HG03095 (cell line): ENCODE results near the gene GMPR.

Experiments
- ATAC-seq: cut with Tn5 transposase; IDR thresholded peaks from one replicate; pipeline ENCODE4 v1.9.1; 2021; ENCODE audit warnings: moderate library complexity; ENCODE audit not compliant: unreplicated experiment

Gene GMPR

GRCh38 chr6:16324606-16325225 is 86.3 kb downstream of the GMPR start:
- no peak for ATAC-seq

- ATAC-seq: no peak
Observed at GRCh38 chr6:16326531-16326930, 88.1 kb downstream of the GMPR start.

- no peak for ATAC-seq
Observed at GRCh38 chr6:16326971-16327776, 88.8 kb downstream of the GMPR start.

DNA sequence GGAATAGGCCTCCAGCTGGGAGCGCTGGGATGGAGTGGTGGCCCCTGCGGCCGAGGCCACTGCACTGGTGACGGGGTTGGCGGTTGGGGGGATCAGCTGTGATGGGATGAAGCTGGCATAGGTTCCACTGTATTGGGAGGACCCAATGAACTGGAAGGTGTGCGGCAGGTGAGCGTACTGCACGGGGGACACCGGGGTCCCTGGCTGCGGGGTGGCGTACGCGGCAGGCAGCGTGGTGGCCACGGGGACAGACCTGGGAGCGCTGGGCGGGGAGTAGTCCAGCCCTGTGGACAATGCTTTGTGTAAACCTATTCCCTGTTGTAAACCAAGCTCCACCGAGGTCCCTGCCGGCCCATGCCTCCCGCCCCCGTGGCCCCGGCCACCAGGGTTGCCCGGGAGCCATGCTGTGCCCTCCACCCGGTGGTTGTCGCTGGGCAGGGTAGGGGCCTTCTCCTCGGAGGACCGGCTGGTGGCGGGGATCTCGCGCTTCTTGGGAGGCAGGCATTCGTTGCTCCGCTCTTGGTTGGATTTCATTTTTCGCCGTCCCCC is 89.5 kb downstream of the GMPR start:
- ATAC-seq: no peak

DNA sequence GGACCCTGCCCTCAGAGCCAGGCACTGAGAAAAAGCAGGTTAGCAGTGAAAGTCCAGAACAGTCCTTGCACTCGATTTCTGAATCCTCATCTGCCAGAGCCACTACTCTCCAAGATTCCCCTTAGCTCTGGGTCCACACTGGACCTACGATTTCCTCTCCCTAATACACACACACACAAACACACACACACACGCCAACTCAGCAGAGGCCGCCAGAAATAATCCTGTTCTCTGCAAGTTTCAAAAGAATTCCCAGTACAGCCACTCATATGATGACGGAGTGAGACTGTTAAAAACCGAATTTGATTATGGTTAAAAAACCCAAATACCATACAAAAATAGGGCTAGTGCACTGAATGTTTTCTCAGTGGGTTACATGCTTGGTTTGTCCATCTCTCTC is 90.8 kb downstream of the GMPR start:
- peak; percentile 40 for ATAC-seq

DNA sequence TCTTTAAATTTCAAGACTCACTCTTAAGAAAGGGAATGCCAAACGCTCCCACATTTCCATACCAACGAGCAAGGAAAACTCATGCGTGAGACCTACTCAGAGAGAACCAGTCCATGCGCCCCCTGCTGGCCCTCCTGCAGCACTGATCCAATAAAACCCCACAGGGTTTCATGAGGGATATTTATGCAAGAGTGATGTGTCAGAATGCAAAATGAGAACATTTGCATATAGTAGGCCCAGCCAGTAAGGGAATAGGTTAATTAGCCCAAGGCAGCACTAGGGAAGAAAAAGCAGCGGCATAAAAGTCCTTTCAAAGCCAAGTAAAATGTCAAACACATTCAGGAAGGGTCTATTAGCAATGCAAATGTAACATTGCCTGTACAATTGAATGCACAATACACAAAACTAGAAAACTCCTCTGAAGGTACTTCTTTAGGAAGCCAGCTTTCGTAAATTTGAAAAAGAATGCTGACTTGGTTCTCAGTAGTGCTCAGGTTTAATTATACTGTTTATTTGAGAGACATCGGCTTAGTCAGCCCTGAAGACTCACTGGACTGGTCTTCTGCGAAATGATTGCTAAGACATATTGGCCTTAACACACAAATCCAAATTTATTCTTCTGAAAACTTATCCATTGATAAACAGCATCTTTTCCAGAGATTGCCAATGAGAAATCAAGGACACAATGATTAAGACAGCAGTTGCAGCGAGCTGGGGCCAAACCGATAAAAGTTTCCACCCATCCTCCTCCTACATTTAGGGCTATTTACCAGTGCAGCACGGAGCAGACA is 93.2 kb downstream of the GMPR start:
- no peak for ATAC-seq

- peak; percentile 82 for ATAC-seq
Observed at GRCh38 chr6:16332175-16332542, 93.8 kb downstream of the GMPR start.

- no peak for ATAC-seq
Observed at GRCh38 chr6:16333580-16333979, 95.2 kb downstream of the GMPR start.

DNA sequence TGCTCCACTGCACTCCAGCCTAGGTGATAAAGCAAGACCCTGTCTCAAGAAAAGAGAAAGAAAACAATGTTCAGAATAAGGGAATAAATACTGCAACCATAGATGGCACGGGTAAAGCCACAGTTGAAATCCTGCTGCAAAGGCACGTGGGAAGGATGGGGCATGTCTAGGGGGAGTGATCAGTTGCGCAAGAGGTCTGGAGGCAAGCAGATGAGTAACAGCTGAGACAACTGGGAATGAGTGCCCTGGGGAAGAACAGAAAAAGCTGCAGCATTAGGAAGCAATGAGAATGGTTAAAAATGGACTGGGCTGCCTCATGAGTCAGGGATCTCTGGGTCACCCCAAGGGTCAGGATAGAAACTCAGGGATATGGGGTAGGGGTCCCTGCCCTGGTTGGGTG is 96.3 kb downstream of the GMPR start:
- ATAC-seq: no peak

DNA sequence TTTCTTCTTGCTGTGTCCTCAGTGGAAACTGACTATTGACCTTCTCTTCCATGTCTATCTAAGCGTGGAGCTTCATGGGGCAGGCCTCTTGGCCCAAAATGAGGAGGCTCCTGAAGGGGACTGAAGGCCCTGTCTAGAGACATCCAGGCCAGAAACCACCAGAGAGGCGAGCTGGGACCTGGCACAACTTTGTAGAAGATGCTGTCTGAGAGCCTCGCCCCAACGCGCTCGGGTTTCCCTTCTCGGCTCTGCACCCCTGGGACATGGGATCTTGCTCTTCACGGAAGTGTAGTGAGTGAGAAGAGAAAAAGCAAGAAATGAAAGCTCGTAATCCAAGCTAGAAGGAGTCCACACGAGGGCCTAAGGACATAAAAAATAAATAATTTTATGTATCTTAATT is 96.8 kb downstream of the GMPR start:
- no peak for ATAC-seq

- no peak for ATAC-seq
Observed at GRCh38 chr6:16336056-16336818, 97.8 kb downstream of the GMPR start.

GRCh38 chr6:16336911-16337294 is 98.5 kb downstream of the GMPR start:
- no peak for ATAC-seq

GRCh38 chr6:16337295-16337975 is 99.0 kb downstream of the GMPR start:
- no peak for ATAC-seq

- no peak for ATAC-seq
Observed at GRCh38 chr6:16338577-16339264, 100.3 kb downstream of the GMPR start.

DNA sequence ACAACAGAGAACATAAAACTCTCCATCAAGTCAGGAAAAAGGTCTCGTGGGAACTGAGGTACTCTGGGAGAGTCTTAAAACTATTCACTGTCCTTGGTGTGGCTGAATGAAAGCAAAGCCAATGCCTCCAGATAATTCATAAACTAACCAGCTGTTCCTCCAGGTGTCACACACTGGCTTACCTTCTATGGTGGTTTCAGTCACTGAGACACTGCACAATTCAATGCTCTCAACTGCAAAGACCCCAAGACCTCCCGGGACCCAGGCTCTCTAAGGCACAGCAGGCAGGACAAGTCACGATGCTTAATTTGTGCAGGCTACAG is 100.8 kb downstream of the GMPR start:
- no peak for ATAC-seq

DNA sequence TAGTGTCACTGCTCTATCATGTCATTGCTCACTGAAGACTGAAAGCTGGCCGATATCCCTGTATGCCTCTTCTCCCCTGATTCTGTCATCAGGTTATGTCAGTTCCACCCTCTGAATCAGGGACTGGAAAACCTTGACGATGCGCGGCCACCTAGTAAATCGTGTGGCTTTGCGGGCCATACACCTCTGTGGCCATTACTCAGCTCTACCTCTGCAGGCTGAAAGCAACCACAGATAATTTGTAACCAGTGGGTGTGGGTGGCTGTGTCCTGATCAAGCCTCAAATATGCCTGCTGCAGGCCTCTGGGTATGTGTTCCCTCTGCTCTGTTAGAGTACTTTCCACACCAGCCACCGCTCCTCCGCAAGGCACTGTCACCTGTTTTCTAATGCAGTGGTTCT is 105.2 kb downstream of the GMPR start:
- no peak for ATAC-seq

- no peak for ATAC-seq
Observed at GRCh38 chr6:16344756-16345155, 106.4 kb downstream of the GMPR start.
